Psoas muscle (tissue), 8 donors: Measurements from ENCODE around the gene LNPK. TPM values are rescaled to one million over a fixed set of nuclear protein-coding genes. Genes with fewer than 3 reads are reported as not detected.

Source experiments
- ATAC-seq, 4 donors: fragments of 200-7000 bp; cut with Tn5 transposase; one replicate each; pipeline ENCODE4 v1.9.1; 2020; ENCODE audit warnings: moderate library complexity in 3 of 4, mild to moderate bottlenecking in 2 of 4
- DNase-seq, 2 donors: peaks; one replicate each; pipeline ENCODE4 v3.0.0-alpha.2; 2020
- H3K27ac ChIP-seq: fragments of 200-600 bp; one replicate; pipeline ENCODE4 v1.8.0; 2022
- H3K27me3 ChIP-seq, 3 donors: fragments of 200-600 bp in 1 of 3; one replicate each; pipeline versions ENCODE4 v1.6.1 to v1.8.0; 2013 to 2022; ENCODE audit warnings: low read length in 2 of 3, mild to moderate bottlenecking in 2 of 3, moderate library complexity in 1 of 3; ENCODE audit not compliant: insufficient read depth in 3 of 3
- H3K36me3 ChIP-seq, 2 donors: fragments of 200-600 bp in 1 of 2; one replicate each; pipeline versions ENCODE4 v1.6.1 to v1.8.0; 2013 to 2022; ENCODE audit warnings: low read depth in 1 of 2, mild to moderate bottlenecking in 1 of 2, moderate library complexity in 1 of 2; ENCODE audit not compliant: insufficient read depth in 1 of 2
- H3K4me1 ChIP-seq: fragments of 200-600 bp; one replicate; pipeline ENCODE4 v1.8.0; 2022
- H3K4me3 ChIP-seq: fragments of 200-600 bp; one replicate; pipeline ENCODE4 v1.8.0; 2022; ENCODE audit warnings: mild to moderate bottlenecking
- H3K9me3 ChIP-seq: fragments of 200-600 bp; one replicate; pipeline ENCODE4 v1.8.0; 2022
- WGBS, 3 donors: extraction: QIAGEN DNeasy Blood & Tissue Kit; methylation state at CpG; one replicate each; pipeline versions ENCODE4 v1.1.6 to v1.1.7; 2013; 5-methylcytosine and 5-hydroxymethylcytosine counted together
- intact Hi-C, 2 donors: fragments of 100-400 bp; cut with DNase I; formaldehyde crosslinking; loops; one replicate each; pipeline versions ENCODE4 v1.11.0 to v1.14.2; 2022
- polyA plus RNA-seq, 3 donors: library from polyadenylated mRNA; stranded (reverse); fragments of 200-250 nt; gene quantifications; one replicate each; pipeline ENCODE4 v1.2.3, GENCODE V29; 2013
- total RNA-seq, 4 donors: library from RNA; stranded (reverse); fragmentation: NEBNext Ultra II Directional in 2 of 4; extraction: Animal tissue kit (Norgen Biotek cat#: 25700) in 2 of 4; gene quantifications; one replicate each; pipeline versions ENCODE4 v1.2.1 to v1.2.4, GENCODE V29; 2021 to 2023
- TF ChIP-seq, protein P1 (sequence below): fragments of 200-600 bp; IDR thresholded peaks from one replicate; pipeline ENCODE4 v1.8.0; 2022; ENCODE audit warnings: antibody characterized with exemption
- donor health status: healthy with polysubstance abuse.
- donor health status: DM: no; HTN: no; CAD: no; lungs with moderate emphysema.
- donor health status: Bipolar disorder and iron deficiency.
- donor health status: healthy.
- donor health status: DM: yes; HTN: yes; CAD: no.
- donor health status: DM: no; HTN: no; CAD: no.
- donor health status: DM: no; HTN: no; CAD: no.
- donor health status: DM: yes; HTN: yes; CAD: no.

LNPK gene
- total and polyA plus RNA-seq, 7 donors, result 8.8 to 65.6 (median 47.6) TPM

GRCh38 chr2:175948191-175948590 is 53.9 kb downstream of the LNPK start:
- intact Hi-C loops, result no loop called here
- H3K9me3 ChIP-seq, result no peaks in the 10 kb centered on the region
- TF ChIP-seq, protein P1, sequence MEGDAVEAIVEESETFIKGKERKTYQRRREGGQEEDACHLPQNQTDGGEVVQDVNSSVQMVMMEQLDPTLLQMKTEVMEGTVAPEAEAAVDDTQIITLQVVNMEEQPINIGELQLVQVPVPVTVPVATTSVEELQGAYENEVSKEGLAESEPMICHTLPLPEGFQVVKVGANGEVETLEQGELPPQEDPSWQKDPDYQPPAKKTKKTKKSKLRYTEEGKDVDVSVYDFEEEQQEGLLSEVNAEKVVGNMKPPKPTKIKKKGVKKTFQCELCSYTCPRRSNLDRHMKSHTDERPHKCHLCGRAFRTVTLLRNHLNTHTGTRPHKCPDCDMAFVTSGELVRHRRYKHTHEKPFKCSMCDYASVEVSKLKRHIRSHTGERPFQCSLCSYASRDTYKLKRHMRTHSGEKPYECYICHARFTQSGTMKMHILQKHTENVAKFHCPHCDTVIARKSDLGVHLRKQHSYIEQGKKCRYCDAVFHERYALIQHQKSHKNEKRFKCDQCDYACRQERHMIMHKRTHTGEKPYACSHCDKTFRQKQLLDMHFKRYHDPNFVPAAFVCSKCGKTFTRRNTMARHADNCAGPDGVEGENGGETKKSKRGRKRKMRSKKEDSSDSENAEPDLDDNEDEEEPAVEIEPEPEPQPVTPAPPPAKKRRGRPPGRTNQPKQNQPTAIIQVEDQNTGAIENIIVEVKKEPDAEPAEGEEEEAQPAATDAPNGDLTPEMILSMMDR, result no peak

GRCh38 chr2:175947073-175947472 is 55.0 kb downstream of the LNPK start:
- Histone ChIP-seq H3K4me1 (no peaks in the 10 kb centered on the region), H3K4me3 (no peak overlapping the region), H3K36me3 (peaks cover 0 to 22% of the 10 kb centered on the region in 2 donors), H3K27ac (no peak overlapping the region), H3K9me3 (no peaks in the 10 kb centered on the region), H3K27me3 (no peaks in the 10 kb centered on the region)
- 81 to 85% (median 83%) methylated on average over 1 of the region's 1 CpG for WGBS, 3 donors
- TF ChIP-seq, protein P1, result no peak
- no peak for ATAC-seq
- intact Hi-C loops, result no loop called here
- no peak for DNase-seq

More at GRCh38 chr2:175948191-175948590, 53.9 kb downstream of the LNPK start:
- Histone ChIP-seq H3K36me3 (peaks cover 0 to 20% of the 10 kb centered on the region in 2 donors), H3K27ac (no peak overlapping the region), H3K27me3 (no peaks in the 10 kb centered on the region), H3K4me1 (no peaks in the 10 kb centered on the region), H3K4me3 (no peak overlapping the region)
- ATAC-seq (no peak), DNase-seq (no peak)
- WGBS, 3 donors, result 68 to 87% (median 77%) methylated on average over 1 of the region's 1 CpG

DNA sequence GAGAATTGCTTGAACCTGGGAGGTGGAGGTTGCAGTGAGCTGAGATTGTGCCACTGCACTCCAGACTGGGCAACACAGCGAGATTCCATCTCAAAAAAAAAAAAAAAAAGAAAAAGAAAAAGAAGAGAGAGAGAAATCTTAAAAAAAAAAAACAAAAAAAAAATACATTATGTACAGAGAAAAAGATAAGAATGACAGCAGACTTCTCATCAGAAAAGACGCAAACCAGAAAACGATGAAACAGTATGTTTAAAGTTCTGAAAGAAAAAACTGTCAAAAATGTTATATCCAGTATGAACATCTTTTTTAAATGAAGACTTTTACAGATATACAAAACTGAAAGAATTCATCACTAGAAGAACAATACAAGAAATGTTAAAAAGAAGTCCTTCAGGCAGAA is 60.4 kb downstream of the LNPK start:
- H3K4me1 ChIP-seq, result no peaks in the 10 kb centered on the region
- intact Hi-C loops, result no loop called here
- H3K27ac ChIP-seq, result no peak overlapping the region
- 99 to 100% (median 99%) methylated on average over 3 of the region's 3 CpGs for whole genome bisulfite sequencing, 3 donors
- no peak for ATAC-seq
- TF ChIP-seq, protein P1, result no peak
- no peak for DNase-seq
- H3K36me3 ChIP-seq, result peaks cover 0 to 47% of the 10 kb centered on the region in 2 donors
- no peak overlapping the region for H3K4me3 ChIP-seq
- no peaks in the 10 kb centered on the region for H3K27me3 ChIP-seq
- H3K9me3 ChIP-seq, result no peaks in the 10 kb centered on the region

GRCh38 chr2:175937216-175937615 is 64.9 kb downstream of the LNPK start:
- ATAC-seq (no peak), DNase-seq (no peak)
- intact Hi-C loops, result loop anchor here (5.0 kb wide), 2 partner anchors 60 to 65 kb away; partner anchors contain the start of gene LNPK (in 1 of the 2)
- H3K27ac ChIP-seq, result no peak overlapping the region
- no peaks in the 10 kb centered on the region for H3K27me3 ChIP-seq
- H3K4me3 ChIP-seq, result no peak overlapping the region
- H3K9me3 ChIP-seq, result no peaks in the 10 kb centered on the region
- H3K36me3 ChIP-seq, result peaks cover 0 to 66% of the 10 kb centered on the region in 2 donors
- H3K4me1 ChIP-seq, result peaks cover 1% of the 10 kb centered on the region
- WGBS, 3 donors, result 77 to 87% (median 82%) methylated on average over 2 of the region's 2 CpGs
- TF ChIP-seq, protein P1, result no peak
